Thyroid gland (tissue), 4 donors: ENCODE results near the gene RARA.

Experiments used
- CTCF ChIP-seq, 6 experiments: fragments of 200-600 bp in 3 of 6; fragments of 450-650 bp in 3 of 6; sonication (generic) in 3 of 6; IDR thresholded peaks; one replicate each; pipeline ENCODE4 v1.5.1; 2016 to 2019; ENCODE audit warnings: antibody characterized with exemption in 6 of 6, mild to moderate bottlenecking in 2 of 6, inconsistent platforms in 1 of 6, moderate library complexity in 1 of 6
- POLR2A ChIP-seq, 2 donors: fragments of 450-650 bp; IDR thresholded peaks; one replicate each; pipeline ENCODE4 v1.6.1; 2017; ENCODE audit warnings: antibody characterized with exemption in 2 of 2, mild to moderate bottlenecking in 2 of 2, moderate library complexity in 1 of 2

GRCh38 chr17:40298726-40299125, 10.3 kb upstream of the RARA start:
- TF ChIP-seq CTCF (IDR thresholded peaks at IDR 0.05) (no peak), POLR2A (IDR thresholded peaks at IDR 0.05) (no peak)
